T-helper 1 cell treated with Interleukin-12 subunit alpha and Interleukin-12 subunit beta and Interleukin-4 antibody, amounts not matched to agents 30 μg/mL and 1 μg/mL, for 36 hours (primary cell): Measurements from ENCODE around the gene PRDM13.

Experiments used
- H3K27ac Mint-ChIP-seq: one replicate; pipeline ENCODE4 v1.8.0; 2021; ENCODE audit warnings: mild to moderate bottlenecking, mixed read lengths
- H3K27me3 Mint-ChIP-seq: one replicate; pipeline ENCODE4 v1.8.0; 2021; ENCODE audit warnings: low read depth, mixed read lengths
- H3K36me3 Mint-ChIP-seq: one replicate; pipeline ENCODE4 v1.8.0; 2021; ENCODE audit warnings: low read depth, mixed read lengths
- H3K4me1 Mint-ChIP-seq: one replicate; pipeline ENCODE4 v1.8.0; 2021; ENCODE audit warnings: low read depth, mixed read lengths
- H3K4me3 Mint-ChIP-seq: one replicate; pipeline ENCODE4 v1.8.0; 2021; ENCODE audit warnings: mild to moderate bottlenecking, moderate library complexity, mixed read lengths
- H3K9me3 Mint-ChIP-seq: one replicate; pipeline ENCODE4 v1.8.0; 2021; ENCODE audit warnings: mixed read lengths

The PRDM13 gene

GRCh38 chr6:99606656-99607415 lies at the start of gene PRDM13:
PRDM13 (plus strand) TSS chr6:99606833; CDS start chr6:99607035, 202 bp downstream.
- Mint-ChIP-seq H3K9me3 (peaks cover 20% of the 10 kb centered on the region), H3K4me1 (peaks cover 44% of the 10 kb centered on the region), H3K4me3 (no peak within 1 kb of the TSS), H3K27me3 (peaks cover 93% of the 10 kb centered on the region), H3K36me3 (peaks cover 8% of the 10 kb centered on the region), H3K27ac (peak within 1 kb of the TSS; percentile 22)

- Mint-ChIP-seq H3K4me1 (peaks cover 2% of the 10 kb centered on the region), H3K36me3 (peaks cover 26% of the 10 kb centered on the region), H3K4me3 (no peak overlapping the region), H3K9me3 (no peaks in the 10 kb centered on the region), H3K27ac (no peak overlapping the region), H3K27me3 (no peaks in the 10 kb centered on the region)
Measured at GRCh38 chr6:99559057-99559456, 47.6 kb upstream of the PRDM13 start.

GRCh38 chr6:99560668-99561067 lies 46.0 kb upstream of the PRDM13 start:
- Mint-ChIP-seq H3K27me3 (no peaks in the 10 kb centered on the region), H3K27ac (no peak overlapping the region)

GRCh38 chr6:99563056-99563723 lies 43.4 kb upstream of the PRDM13 start:
- Mint-ChIP-seq H3K4me3 (no peak overlapping the region), H3K27ac (no peak overlapping the region), H3K4me1 (peaks cover 16% of the 10 kb centered on the region), H3K36me3 (peaks cover 8% of the 10 kb centered on the region), H3K9me3 (no peaks in the 10 kb centered on the region), H3K27me3 (no peaks in the 10 kb centered on the region)

More at GRCh38 chr6:99560668-99561067, 46.0 kb upstream of the PRDM13 start:
- Mint-ChIP-seq H3K4me1 (peaks cover 4% of the 10 kb centered on the region), H3K36me3 (peaks cover 19% of the 10 kb centered on the region), H3K9me3 (no peaks in the 10 kb centered on the region), H3K4me3 (no peak overlapping the region)

- Mint-ChIP-seq H3K27me3 (no peaks in the 10 kb centered on the region), H3K36me3 (peaks cover 1% of the 10 kb centered on the region), H3K9me3 (no peaks in the 10 kb centered on the region), H3K27ac (peak within 1 kb of the TSS; percentile 88), H3K4me3 (peak within 1 kb of the TSS; percentile 94), H3K4me1 (peaks cover 23% of the 10 kb centered on the region)
Measured at GRCh38 chr6:99568103-99568933, 38.3 kb upstream of the PRDM13 start, which contains the start of gene CCNC. CCNC (minus strand) TSS chr6:99568660; CDS start chr6:99568527, 133 bp downstream.

GRCh38 chr6:99573980-99574617 lies 32.5 kb upstream of the PRDM13 start:
- H3K27me3 Mint-ChIP-seq = peaks cover 25% of the 10 kb centered on the region
- peaks cover 9% of the 10 kb centered on the region for H3K4me1 Mint-ChIP-seq
- no peak overlapping the region for H3K27ac Mint-ChIP-seq
- no peak overlapping the region for H3K4me3 Mint-ChIP-seq
- peaks cover 1% of the 10 kb centered on the region for H3K36me3 Mint-ChIP-seq
- H3K9me3 Mint-ChIP-seq = no peaks in the 10 kb centered on the region

GRCh38 chr6:99575544-99576227 lies 30.9 kb upstream of the PRDM13 start:
- H3K4me3 Mint-ChIP-seq = no peak overlapping the region
- no peaks in the 10 kb centered on the region for H3K9me3 Mint-ChIP-seq
- H3K4me1 Mint-ChIP-seq = peaks cover 8% of the 10 kb centered on the region
- H3K27ac Mint-ChIP-seq = no peak overlapping the region
- H3K36me3 Mint-ChIP-seq = peaks cover 1% of the 10 kb centered on the region
- H3K27me3 Mint-ChIP-seq = peaks cover 35% of the 10 kb centered on the region

- H3K4me3 Mint-ChIP-seq = no peak overlapping the region
- H3K27me3 Mint-ChIP-seq = peaks cover 47% of the 10 kb centered on the region
- H3K27ac Mint-ChIP-seq = no peak overlapping the region
- peaks cover 1% of the 10 kb centered on the region for H3K36me3 Mint-ChIP-seq
- H3K9me3 Mint-ChIP-seq = no peaks in the 10 kb centered on the region
- H3K4me1 Mint-ChIP-seq = peaks cover 5% of the 10 kb centered on the region
Measured at GRCh38 chr6:99579781-99580180, 26.9 kb upstream of the PRDM13 start.

- Mint-ChIP-seq H3K4me3 (no peak overlapping the region), H3K4me1 (peaks cover 21% of the 10 kb centered on the region), H3K9me3 (no peaks in the 10 kb centered on the region), H3K36me3 (peaks cover 2% of the 10 kb centered on the region), H3K27ac (no peak overlapping the region), H3K27me3 (peaks cover 84% of the 10 kb centered on the region)
Measured at GRCh38 chr6:99587792-99588191, 18.8 kb upstream of the PRDM13 start.

GRCh38 chr6:99588618-99589289 lies 17.9 kb upstream of the PRDM13 start:
- H3K4me1 Mint-ChIP-seq = peaks cover 21% of the 10 kb centered on the region
- H3K36me3 Mint-ChIP-seq = peaks cover 2% of the 10 kb centered on the region
- peaks cover 83% of the 10 kb centered on the region for H3K27me3 Mint-ChIP-seq
- peak overlapping the region; percentile 81 for H3K4me3 Mint-ChIP-seq
- no peak overlapping the region for H3K27ac Mint-ChIP-seq
- no peaks in the 10 kb centered on the region for H3K9me3 Mint-ChIP-seq

GRCh38 chr6:99589290-99589672 lies 17.4 kb upstream of the PRDM13 start:
- Mint-ChIP-seq H3K4me1 (peaks cover 21% of the 10 kb centered on the region), H3K9me3 (no peaks in the 10 kb centered on the region), H3K27me3 (peaks cover 88% of the 10 kb centered on the region), H3K27ac (no peak overlapping the region), H3K4me3 (peak overlapping the region; percentile 81), H3K36me3 (peaks cover 2% of the 10 kb centered on the region)

GRCh38 chr6:99589907-99590493 lies 16.6 kb upstream of the PRDM13 start:
- Mint-ChIP-seq H3K4me1 (peaks cover 21% of the 10 kb centered on the region), H3K4me3 (peak overlapping the region; percentile 48), H3K27me3 (peaks cover 86% of the 10 kb centered on the region), H3K27ac (no peak overlapping the region), H3K36me3 (peaks cover 2% of the 10 kb centered on the region), H3K9me3 (no peaks in the 10 kb centered on the region)
